Measurements from ENCODE around the gene CEP162. TPM values are rescaled to one million over a fixed set of nuclear protein-coding genes. Genes with fewer than 3 reads are reported as not detected.
"Not testable (repeated sequence)": the region's sequence is repeated elsewhere in the genome, so short reads cannot be mapped to it uniquely, and the experiment has no call there.

Gene CEP162
- total RNA-seq, 2 experiments from 2014 or later = 4.9 to 5.4 TPM

- ChIA-PET POLR2A (no interaction called here), CTCF (interaction anchor here (0.7 to 1.3 kb wide), 5 partner anchors 11 to 605 kb away, joined by 3 to 4 read pairs (median 3); no protein-coding TSS in a partner anchor)
- no peaks in the 10 kb centered on the region for H3K9me3 Mint-ChIP-seq
- ATAC-seq (no peak), DNase-seq (no peak)
- no peak overlapping the region for H3K27ac Mint-ChIP-seq
- intact Hi-C loops (cut with micrococcal nuclease) = no loop called here
- peak; percentile 64 for TF ChIP-seq CTCF (IDR thresholded peaks at IDR 0.05)
- H3K4me3 Mint-ChIP-seq = no peak overlapping the region
- no peaks in the 10 kb centered on the region for H3K27me3 Mint-ChIP-seq
- H3K4me1 Mint-ChIP-seq (ENCODE audit: low read depth) = peaks cover 4% of the 10 kb centered on the region
- no peaks in the 10 kb centered on the region for H3K36me3 Mint-ChIP-seq (ENCODE audit: low read depth)
Observed at GRCh38 chr6:84220809-84221409, 6.5 kb downstream of the CEP162 start.

- ChIA-PET CTCF (interaction anchor here (0.6 kb wide), 1 partner anchor 9 kb away, joined by 3 read pairs; the partner anchor contains the start of gene CEP162), POLR2A (no interaction called here)
- no peak for TF ChIP-seq CTCF (IDR thresholded peaks at IDR 0.05)
- intact Hi-C loops (cut with micrococcal nuclease) = no loop called here
- Mint-ChIP-seq H3K9me3 (no peaks in the 10 kb centered on the region), H3K27ac (no peak overlapping the region), H3K27me3 (no peaks in the 10 kb centered on the region), H3K4me3 (no peak overlapping the region), H3K4me1 (ENCODE audit: low read depth) (no peaks in the 10 kb centered on the region), H3K36me3 (ENCODE audit: low read depth) (no peaks in the 10 kb centered on the region)
- no peak for DNase-seq
- ATAC-seq = no peak
Observed at GRCh38 chr6:84218091-84218490, 9.4 kb downstream of the CEP162 start.

- Mint-ChIP-seq H3K9me3 (no peaks in the 10 kb centered on the region), H3K4me3 (no peak overlapping the region), H3K27me3 (no peaks in the 10 kb centered on the region), H3K27ac (no peak overlapping the region), H3K4me1 (ENCODE audit: low read depth) (no peaks in the 10 kb centered on the region), H3K36me3 (ENCODE audit: low read depth) (peaks cover 2% of the 10 kb centered on the region)
- no peak for ATAC-seq
- ChIA-PET CTCF (interaction anchor here (2.0 kb wide), 1 partner anchor 15 kb away, joined by 7 read pairs; the partner anchor contains the start of gene CEP162), POLR2A (no interaction called here)
- intact Hi-C loops (cut with micrococcal nuclease) = no loop called here
- no peak for TF ChIP-seq CTCF (IDR thresholded peaks at IDR 0.05)
- DNase-seq = no peak
Observed at GRCh38 chr6:84213217-84213616, 14.2 kb downstream of the CEP162 start.

GRCh38 chr6:84204011-84204410, 23.4 kb downstream of the CEP162 start:
- intact Hi-C loops (cut with micrococcal nuclease) = no loop called here
- H3K27ac Mint-ChIP-seq = no peak overlapping the region
- CTCF ChIA-PET = no interaction called here
- no peak overlapping the region for H3K4me3 Mint-ChIP-seq
- H3K36me3 Mint-ChIP-seq (ENCODE audit: low read depth) = peaks cover 24% of the 10 kb centered on the region
- ATAC-seq (no peak), DNase-seq (no peak)
- H3K4me1 Mint-ChIP-seq (ENCODE audit: low read depth) = no peaks in the 10 kb centered on the region
- POLR2A ChIA-PET = no interaction called here
- no peaks in the 10 kb centered on the region for H3K9me3 Mint-ChIP-seq
- TF ChIP-seq CTCF (IDR thresholded peaks at IDR 0.05) = no peak
- H3K27me3 Mint-ChIP-seq = no peaks in the 10 kb centered on the region

- DNase-seq; H3K4me3 Mint-ChIP-seq; H3K9me3 Mint-ChIP-seq; intact Hi-C loops (cut with micrococcal nuclease); ATAC-seq; H3K27me3 Mint-ChIP-seq; H3K27ac Mint-ChIP-seq; POLR2A ChIA-PET; H3K4me1 Mint-ChIP-seq (ENCODE audit: low read depth): not testable (repeated sequence)
- CTCF ChIA-PET = interaction anchor here (0.6 kb wide), 1 partner anchor 1124 kb away, joined by 4 read pairs; no protein-coding TSS in a partner anchor
- H3K36me3 Mint-ChIP-seq (ENCODE audit: low read depth) = peaks cover 24% of the 10 kb centered on the region
Observed at GRCh38 chr6:84199987-84200386, 27.5 kb downstream of the CEP162 start.
